ENCODE results near the gene CNTN4. TPM values are rescaled to one million over a fixed set of nuclear protein-coding genes. Genes with fewer than 3 reads are reported as not detected.

The CNTN4 gene
- total RNA-seq, 4 donors from 2014 or later: 2.6 to 91.2 (median 13.2) TPM

- TF ChIP-seq CTCF (IDR thresholded peaks at IDR 0.05) (no peak), POLR2A (IDR thresholded peaks at IDR 0.05) (no peak)
- Histone ChIP-seq H3K4me3 (no peak overlapping the region), H3K27ac (no peak overlapping the region), H3K27me3 (no peaks in the 10 kb centered on the region), H3K4me1 (no peaks in the 10 kb centered on the region), H3K9me3 (no peaks in the 10 kb centered on the region), H3K36me3 (no peaks in the 10 kb centered on the region)
- intact Hi-C loops (cut with DNase I; ENCODE audit: low total_unique reads): no loop called here
- DNase-seq: no peak
Observed at GRCh38 chr3:2938711-2939110, 840.0 kb downstream of the CNTN4 start.

GRCh38 chr3:2940062-2940461 is 841.4 kb downstream of the CNTN4 start:
- intact Hi-C loops (cut with DNase I; ENCODE audit: low total_unique reads): no loop called here
- H3K4me3 ChIP-seq: no peak overlapping the region

GRCh38 chr3:2944628-2945027 is 846.0 kb downstream of the CNTN4 start:
- no peak overlapping the region for H3K27ac ChIP-seq
- no peak for DNase-seq
- no peaks in the 10 kb centered on the region for H3K4me1 ChIP-seq
- no peaks in the 10 kb centered on the region for H3K27me3 ChIP-seq
- TF ChIP-seq CTCF (IDR thresholded peaks at IDR 0.05) (no peak), POLR2A (IDR thresholded peaks at IDR 0.05) (no peak)
- H3K36me3 ChIP-seq: no peaks in the 10 kb centered on the region
- no peaks in the 10 kb centered on the region for H3K9me3 ChIP-seq
- intact Hi-C loops (cut with DNase I; ENCODE audit: low total_unique reads): no loop called here
- H3K4me3 ChIP-seq: no peak overlapping the region

More at GRCh38 chr3:2940062-2940461, 841.4 kb downstream of the CNTN4 start:
- no peak for TF ChIP-seq CTCF (IDR thresholded peaks at IDR 0.05)
- TF ChIP-seq POLR2A (IDR thresholded peaks at IDR 0.05): no peak
- H3K9me3 ChIP-seq: no peaks in the 10 kb centered on the region
- H3K36me3 ChIP-seq: no peaks in the 10 kb centered on the region
- H3K27me3 ChIP-seq: no peaks in the 10 kb centered on the region
- no peak overlapping the region for H3K27ac ChIP-seq
- H3K4me1 ChIP-seq: no peaks in the 10 kb centered on the region
- no peak for DNase-seq

GRCh38 chr3:2945121-2945520 is 846.5 kb downstream of the CNTN4 start:
- Histone ChIP-seq H3K27ac (no peak overlapping the region), H3K27me3 (no peaks in the 10 kb centered on the region), H3K4me1 (no peaks in the 10 kb centered on the region), H3K4me3 (no peak overlapping the region), H3K36me3 (no peaks in the 10 kb centered on the region), H3K9me3 (no peaks in the 10 kb centered on the region)
- intact Hi-C loops (cut with DNase I; ENCODE audit: low total_unique reads): no loop called here
- no peak for DNase-seq
- no peak for TF ChIP-seq CTCF (IDR thresholded peaks at IDR 0.05)
- TF ChIP-seq POLR2A (IDR thresholded peaks at IDR 0.05): no peak

GRCh38 chr3:2947536-2947935 is 848.9 kb downstream of the CNTN4 start:
- DNase-seq: no peak
- Histone ChIP-seq H3K27me3 (no peaks in the 10 kb centered on the region), H3K27ac (no peak overlapping the region), H3K9me3 (no peaks in the 10 kb centered on the region), H3K36me3 (no peaks in the 10 kb centered on the region), H3K4me3 (no peak overlapping the region), H3K4me1 (no peaks in the 10 kb centered on the region)
- intact Hi-C loops (cut with DNase I; ENCODE audit: low total_unique reads): no loop called here
- TF ChIP-seq CTCF (IDR thresholded peaks at IDR 0.05) (no peak), POLR2A (IDR thresholded peaks at IDR 0.05) (no peak)
